Measurements from ENCODE around the gene GPM6B. TPM values are rescaled to one million over a fixed set of nuclear protein-coding genes. Genes with fewer than 3 reads are reported as not detected.

The GPM6B gene
- total and polyA plus RNA-seq, 2 experiments from 2014 or later = 82.6 to 95.4 TPM

GRCh38 chrX:13805241-13805640 lies 11.7 kb downstream of the GPM6B start:
- Histone ChIP-seq H3K36me3 (ENCODE audit: insufficient read depth) (no peaks in the 10 kb centered on the region), H2AFZ (no peak overlapping the region), H4K20me1 (replicated peaks; ENCODE audit: insufficient read depth) (no peaks in the 10 kb centered on the region), H3K4me1 (ENCODE audit: insufficient read depth) (peaks cover 31% of the 10 kb centered on the region), H3K27ac (ENCODE audit: low read depth) (no peak overlapping the region), H3F3A (replicated peaks; ENCODE audit: low read depth) (no peaks in the 10 kb centered on the region), H3K79me2 (replicated peaks; ENCODE audit: insufficient read depth) (peaks cover 9% of the 10 kb centered on the region), H3K27me3 (ENCODE audit: insufficient read depth) (no peaks in the 10 kb centered on the region), H3K4me3 (no peak overlapping the region), H3K9me2 (ENCODE audit: insufficient read depth) (no peaks in the 10 kb centered on the region), H3K4me2 (no peak overlapping the region)
- Mint-ChIP-seq H3K9me3 (no peaks in the 10 kb centered on the region), H3K27ac (no peak overlapping the region), H3K27me3 (ENCODE audit: insufficient read depth, low read depth, poor library complexity) (peaks cover 4% of the 10 kb centered on the region), H3K4me3 (no peak overlapping the region), H3K4me1 (peaks cover 42% of the 10 kb centered on the region), H3K36me3 (ENCODE audit: low read depth) (peaks cover 9% of the 10 kb centered on the region; the same call in 1 of the 3 replicates)
- DNase-seq (ENCODE audit: low spot score) = no peak
- TF ChIP-seq REST (IDR thresholded peaks at IDR 0.05; ENCODE audit: unreplicated experiment) (no peak), EZH2 (IDR thresholded peaks at IDR 0.05; ENCODE audit: low read depth, unreplicated experiment) (no peak), ZNF462 (CRISPR knock-in tag; IDR thresholded peaks at IDR 0.05) (no peak), ZNF331 (CRISPR knock-in tag; IDR thresholded peaks at IDR 0.05; ENCODE audit: low read depth) (no peak), POLR2AphosphoS5 (IDR thresholded peaks at IDR 0.05; ENCODE audit: low read depth) (no peak)
- ATAC-seq = no peak

Data from GM23338 (cell line).